Measurements from ENCODE around the gene PTPA. TPM values are rescaled to one million over a fixed set of nuclear protein-coding genes. Genes with fewer than 3 reads are reported as not detected.

The PTPA gene
- total RNA-seq, 2 donors from 2014 or later, result 81.3 to 89.9 TPM

DNA sequence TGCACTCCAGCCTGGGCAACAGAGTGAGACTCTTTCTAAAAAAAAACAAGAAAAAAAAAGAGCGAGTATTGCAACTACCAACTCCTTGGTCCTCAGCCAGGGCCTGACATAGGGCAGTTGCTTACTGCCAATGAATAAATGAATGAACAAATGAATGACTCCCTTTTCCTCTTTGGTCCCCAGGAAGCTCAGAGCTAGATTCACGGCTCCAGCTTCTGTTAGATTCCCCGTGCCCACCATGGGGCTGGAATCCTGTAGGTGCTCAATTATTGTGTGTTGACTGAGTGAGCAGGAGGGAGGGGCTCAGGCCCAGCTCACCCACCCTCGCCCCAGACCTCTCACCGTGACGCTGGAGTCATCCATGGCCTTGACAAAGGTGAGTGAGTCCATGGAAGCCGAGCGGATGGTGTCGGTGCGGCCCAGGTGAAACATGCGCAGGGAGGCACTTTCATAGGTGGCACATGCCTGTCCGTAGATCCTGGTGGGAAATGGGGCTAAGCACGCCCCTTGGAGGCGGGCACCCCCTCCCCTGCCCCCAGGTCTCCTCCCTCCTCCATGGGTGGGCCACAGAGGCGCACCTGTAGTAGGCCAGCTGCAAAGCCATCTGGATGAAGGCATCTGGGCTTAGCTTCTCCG lies 13.4 kb upstream of the PTPA start:
- Histone ChIP-seq H3K9me3 (no peaks in the 10 kb centered on the region), H3K36me3 (peaks cover 38% of the 10 kb centered on the region), H3K27me3 (no peaks in the 10 kb centered on the region), H3K4me1 (peaks cover 0 to 7% of the 10 kb centered on the region in 2 donors), H3K27ac (no peak overlapping the region), H3K4me3 (no peak overlapping the region)
- DNase-seq (ENCODE audit: low spot score), result no peak
- TF ChIP-seq, protein P1, sequence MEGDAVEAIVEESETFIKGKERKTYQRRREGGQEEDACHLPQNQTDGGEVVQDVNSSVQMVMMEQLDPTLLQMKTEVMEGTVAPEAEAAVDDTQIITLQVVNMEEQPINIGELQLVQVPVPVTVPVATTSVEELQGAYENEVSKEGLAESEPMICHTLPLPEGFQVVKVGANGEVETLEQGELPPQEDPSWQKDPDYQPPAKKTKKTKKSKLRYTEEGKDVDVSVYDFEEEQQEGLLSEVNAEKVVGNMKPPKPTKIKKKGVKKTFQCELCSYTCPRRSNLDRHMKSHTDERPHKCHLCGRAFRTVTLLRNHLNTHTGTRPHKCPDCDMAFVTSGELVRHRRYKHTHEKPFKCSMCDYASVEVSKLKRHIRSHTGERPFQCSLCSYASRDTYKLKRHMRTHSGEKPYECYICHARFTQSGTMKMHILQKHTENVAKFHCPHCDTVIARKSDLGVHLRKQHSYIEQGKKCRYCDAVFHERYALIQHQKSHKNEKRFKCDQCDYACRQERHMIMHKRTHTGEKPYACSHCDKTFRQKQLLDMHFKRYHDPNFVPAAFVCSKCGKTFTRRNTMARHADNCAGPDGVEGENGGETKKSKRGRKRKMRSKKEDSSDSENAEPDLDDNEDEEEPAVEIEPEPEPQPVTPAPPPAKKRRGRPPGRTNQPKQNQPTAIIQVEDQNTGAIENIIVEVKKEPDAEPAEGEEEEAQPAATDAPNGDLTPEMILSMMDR (IDR thresholded peaks at IDR 0.05), result no peak

DNA sequence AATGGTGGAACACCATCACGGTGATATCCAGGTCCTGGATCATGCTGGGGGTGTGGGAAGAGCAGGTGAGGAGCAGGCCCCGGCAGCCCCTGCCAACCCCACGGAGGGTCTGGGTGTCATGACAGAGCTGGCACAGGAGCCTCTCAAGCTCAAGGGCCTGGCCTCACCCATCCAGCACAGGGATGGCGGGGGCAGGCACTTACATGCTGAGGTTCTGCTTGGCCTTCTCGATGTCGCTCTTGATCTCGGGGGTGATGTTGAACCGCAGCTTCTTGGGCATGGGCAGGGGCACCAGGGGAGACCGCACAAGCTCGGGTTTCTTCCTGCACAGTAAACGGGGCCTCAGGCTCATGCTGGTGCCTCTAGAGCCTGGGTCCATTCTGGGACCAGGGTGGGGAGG lies 12.9 kb upstream of the PTPA start:
- no peak for DNase-seq (ENCODE audit: low spot score)
- peaks cover 38% of the 10 kb centered on the region for H3K36me3 ChIP-seq
- H3K4me1 ChIP-seq, result peaks cover 0 to 12% of the 10 kb centered on the region in 2 donors
- TF ChIP-seq, protein P1 (IDR thresholded peaks at IDR 0.05), result no peak
- H3K27ac ChIP-seq, result no peak overlapping the region
- no peaks in the 10 kb centered on the region for H3K27me3 ChIP-seq
- no peak overlapping the region for H3K4me3 ChIP-seq
- no peaks in the 10 kb centered on the region for H3K9me3 ChIP-seq

DNA sequence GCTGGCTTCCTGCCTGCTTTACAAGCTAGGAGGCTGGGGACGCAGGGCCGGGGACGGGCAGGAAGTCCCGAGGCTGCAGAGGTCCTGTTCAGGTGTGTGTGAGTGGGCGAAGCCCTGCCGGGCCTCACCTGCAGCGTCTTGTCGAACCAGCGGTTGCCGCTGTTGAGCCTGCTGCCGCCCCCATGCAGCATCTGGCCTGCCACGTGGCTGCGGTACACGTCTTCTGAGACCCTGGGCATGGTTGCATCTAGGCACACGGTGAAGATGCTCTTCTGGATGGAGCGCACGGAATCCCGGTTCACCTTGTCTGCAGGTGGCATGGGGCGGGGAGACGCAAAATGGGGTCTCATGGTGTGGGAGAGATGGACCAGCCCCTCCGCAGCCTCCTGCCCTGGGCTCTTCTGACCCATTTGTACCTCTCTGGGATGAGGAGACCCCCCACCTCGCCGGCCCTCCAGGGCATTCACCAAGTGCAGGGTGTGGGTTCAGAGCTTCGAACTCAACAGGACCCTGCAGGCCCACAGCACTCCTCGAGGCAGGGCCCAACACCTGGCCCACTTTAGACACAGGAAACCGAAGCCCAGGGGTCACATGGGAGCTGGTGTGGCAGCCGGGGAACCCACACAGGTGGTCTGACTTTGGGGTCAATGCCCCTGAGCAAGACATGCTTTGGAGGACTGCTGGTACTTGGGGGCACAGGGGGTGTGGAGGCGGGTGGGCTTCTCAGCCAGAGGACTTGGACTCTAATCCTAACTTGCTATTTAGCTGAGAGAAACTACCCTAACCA lies 10.6 kb upstream of the PTPA start:
- Histone ChIP-seq H3K27ac (no peak overlapping the region), H3K9me3 (no peaks in the 10 kb centered on the region), H3K4me3 (no peak overlapping the region), H3K4me1 (peaks cover 0 to 9% of the 10 kb centered on the region in 2 donors), H3K36me3 (peaks cover 29% of the 10 kb centered on the region), H3K27me3 (no peaks in the 10 kb centered on the region)
- TF ChIP-seq, protein P1 (IDR thresholded peaks at IDR 0.05), result no peak
- DNase-seq (ENCODE audit: low spot score), result no peak

DNA sequence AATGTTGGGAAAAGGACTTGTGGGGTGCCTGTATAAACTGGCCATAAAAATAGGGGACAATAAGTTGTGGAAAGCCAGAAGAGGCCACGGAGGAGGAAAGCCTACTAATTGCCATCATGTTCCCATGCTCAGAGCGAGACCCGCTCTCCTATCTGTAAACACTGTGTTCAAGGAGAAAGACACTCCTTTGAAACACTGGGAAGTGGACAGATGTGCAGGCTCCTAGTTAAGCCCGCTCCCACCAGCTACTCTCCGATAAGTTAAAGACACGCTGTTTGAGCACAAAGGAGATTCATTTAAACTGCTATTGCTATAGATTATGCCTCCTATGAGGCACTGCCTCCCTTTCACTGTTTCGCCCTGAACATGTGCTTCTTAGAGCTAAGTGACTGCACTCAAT lies 9.9 kb upstream of the PTPA start:
- Histone ChIP-seq H3K27me3 (no peaks in the 10 kb centered on the region), H3K9me3 (no peaks in the 10 kb centered on the region), H3K27ac (no peak overlapping the region), H3K4me1 (peaks cover 0 to 9% of the 10 kb centered on the region in 2 donors), H3K36me3 (peaks cover 27% of the 10 kb centered on the region), H3K4me3 (no peak overlapping the region)
- TF ChIP-seq, protein P1 (IDR thresholded peaks at IDR 0.05), result no peak
- DNase-seq (ENCODE audit: low spot score), result no peak

DNA sequence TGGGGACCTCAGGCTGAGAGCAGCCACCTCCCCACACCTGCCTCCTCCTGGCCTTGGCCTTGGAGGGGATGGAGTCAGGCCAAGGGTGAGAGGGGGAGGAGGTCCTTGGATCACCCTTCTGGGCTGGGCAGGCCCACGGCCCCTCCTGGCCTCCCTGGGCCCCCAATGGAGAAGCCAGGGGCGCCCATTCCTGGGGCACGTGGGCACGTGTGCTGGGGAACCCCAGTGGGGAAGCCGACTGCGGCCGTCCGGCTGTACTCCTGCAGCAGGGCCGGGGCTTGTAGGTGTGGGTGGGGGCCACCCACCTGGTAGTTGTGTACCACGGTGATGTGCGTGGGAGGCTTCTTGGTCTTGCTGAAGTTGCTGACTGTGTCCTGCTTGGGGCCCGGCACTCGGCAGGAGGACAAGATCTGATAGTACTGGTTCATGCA lies 9.1 kb upstream of the PTPA start:
- DNase-seq (ENCODE audit: low spot score), result no peak
- TF ChIP-seq, protein P1 (IDR thresholded peaks at IDR 0.05), result no peak
- no peak overlapping the region for H3K4me3 ChIP-seq
- H3K9me3 ChIP-seq, result no peaks in the 10 kb centered on the region
- peaks cover 26% of the 10 kb centered on the region for H3K36me3 ChIP-seq
- H3K27ac ChIP-seq, result no peak overlapping the region
- H3K4me1 ChIP-seq, result peaks cover 0 to 9% of the 10 kb centered on the region in 2 donors
- no peaks in the 10 kb centered on the region for H3K27me3 ChIP-seq

All from right atrium auricular region (tissue), 2 donors.